ENCODE results near the gene PRSS23.

PRSS23 gene

DNA sequence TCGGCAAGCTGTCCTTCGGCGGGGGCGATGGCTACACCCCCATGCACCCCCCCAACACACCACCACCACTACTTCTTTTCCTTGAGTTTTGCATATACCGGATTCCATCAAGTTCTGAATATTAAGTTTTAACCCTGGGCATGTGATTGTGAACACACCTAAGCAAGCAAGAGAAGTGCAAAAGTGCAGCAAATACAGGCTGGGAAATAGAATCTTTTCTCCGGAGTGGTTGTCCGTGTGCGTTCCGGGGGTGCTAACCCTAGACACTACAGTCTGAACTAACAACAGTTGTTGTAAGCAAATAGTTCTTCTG is 574 bp downstream of the PRSS23 start:
- H3K36me3 ChIP-seq (ENCODE audit: control insufficient read depth, low read length): no peaks in the 10 kb centered on the region
- H3K27me3 ChIP-seq (ENCODE audit: control insufficient read depth, low read length): peaks cover 10% of the 10 kb centered on the region; the same call in 1 of the 2 replicates
- no peak overlapping the region for H3K4me3 ChIP-seq (ENCODE audit: low read length)
- H3K4me2 ChIP-seq (ENCODE audit: low read length): no peak overlapping the region
- no peaks in the 10 kb centered on the region for H3K9me2 ChIP-seq (replicated peaks; ENCODE audit: control insufficient read depth, low read length)
- no peak overlapping the region for H3K27ac ChIP-seq (ENCODE audit: low read depth, low read length)
- TF ChIP-seq, protein P1, sequence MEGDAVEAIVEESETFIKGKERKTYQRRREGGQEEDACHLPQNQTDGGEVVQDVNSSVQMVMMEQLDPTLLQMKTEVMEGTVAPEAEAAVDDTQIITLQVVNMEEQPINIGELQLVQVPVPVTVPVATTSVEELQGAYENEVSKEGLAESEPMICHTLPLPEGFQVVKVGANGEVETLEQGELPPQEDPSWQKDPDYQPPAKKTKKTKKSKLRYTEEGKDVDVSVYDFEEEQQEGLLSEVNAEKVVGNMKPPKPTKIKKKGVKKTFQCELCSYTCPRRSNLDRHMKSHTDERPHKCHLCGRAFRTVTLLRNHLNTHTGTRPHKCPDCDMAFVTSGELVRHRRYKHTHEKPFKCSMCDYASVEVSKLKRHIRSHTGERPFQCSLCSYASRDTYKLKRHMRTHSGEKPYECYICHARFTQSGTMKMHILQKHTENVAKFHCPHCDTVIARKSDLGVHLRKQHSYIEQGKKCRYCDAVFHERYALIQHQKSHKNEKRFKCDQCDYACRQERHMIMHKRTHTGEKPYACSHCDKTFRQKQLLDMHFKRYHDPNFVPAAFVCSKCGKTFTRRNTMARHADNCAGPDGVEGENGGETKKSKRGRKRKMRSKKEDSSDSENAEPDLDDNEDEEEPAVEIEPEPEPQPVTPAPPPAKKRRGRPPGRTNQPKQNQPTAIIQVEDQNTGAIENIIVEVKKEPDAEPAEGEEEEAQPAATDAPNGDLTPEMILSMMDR (IDR thresholded peaks at IDR 0.05; ENCODE audit: low read depth, low read length, poor library complexity, severe bottlenecking): no peak
- TF ChIP-seq EZH2phosphoT487 (IDR thresholded peaks at IDR 0.05; ENCODE audit: borderline replicate concordance, low read length): no peak
- H3K4me1 ChIP-seq (ENCODE audit: control insufficient read depth, low read length): no peaks in the 10 kb centered on the region
- H3K9me3 ChIP-seq (ENCODE audit: control insufficient read depth, insufficient read depth, low read length): no peaks in the 10 kb centered on the region
- H4K20me1 ChIP-seq (ENCODE audit: control insufficient read depth, insufficient read depth, low read depth, low read length): no peaks in the 10 kb centered on the region
- no peaks in the 10 kb centered on the region for H3F3A ChIP-seq (ENCODE audit: control insufficient read depth, insufficient read depth)
- no peaks in the 10 kb centered on the region for H3K79me2 ChIP-seq (ENCODE audit: control insufficient read depth, low read length)

DNA sequence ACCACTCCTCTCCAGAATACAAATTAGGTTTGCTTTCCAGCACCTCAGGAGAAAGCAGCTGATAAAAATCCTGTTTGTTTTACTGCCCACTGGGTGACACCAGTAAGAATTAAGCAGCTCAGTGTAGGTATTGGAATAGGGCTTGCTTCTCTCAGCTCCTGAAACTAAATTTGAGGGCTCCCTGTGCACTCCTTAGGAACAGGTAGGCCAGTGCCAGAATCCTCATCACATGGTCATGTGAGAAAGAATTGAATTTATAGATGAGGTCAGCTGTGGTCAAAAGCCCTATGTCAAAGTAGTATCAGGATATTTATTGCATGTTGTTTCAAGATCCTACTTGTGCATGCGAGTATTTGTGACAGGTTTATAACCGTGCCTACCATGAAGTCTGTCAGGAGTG is 1.0 kb downstream of the PRSS23 start:
- Histone ChIP-seq H3K79me2 (ENCODE audit: control insufficient read depth, low read length) (no peaks in the 10 kb centered on the region), H3K27ac (ENCODE audit: low read depth, low read length) (no peak overlapping the region), H4K20me1 (ENCODE audit: control insufficient read depth, insufficient read depth, low read depth, low read length) (no peaks in the 10 kb centered on the region), H3K4me3 (ENCODE audit: low read length) (no peak overlapping the region), H3K27me3 (ENCODE audit: control insufficient read depth, low read length) (peaks cover 10% of the 10 kb centered on the region; the same call in 1 of the 2 replicates), H3K9me2 (replicated peaks; ENCODE audit: control insufficient read depth, low read length) (no peaks in the 10 kb centered on the region), H3F3A (ENCODE audit: control insufficient read depth, insufficient read depth) (no peaks in the 10 kb centered on the region), H3K4me1 (ENCODE audit: control insufficient read depth, low read length) (no peaks in the 10 kb centered on the region), H3K4me2 (ENCODE audit: low read length) (no peak overlapping the region), H3K36me3 (ENCODE audit: control insufficient read depth, low read length) (no peaks in the 10 kb centered on the region), H3K9me3 (ENCODE audit: control insufficient read depth, insufficient read depth, low read length) (no peaks in the 10 kb centered on the region)
- TF ChIP-seq, protein P1 (IDR thresholded peaks at IDR 0.05; ENCODE audit: low read depth, low read length, poor library complexity, severe bottlenecking): no peak
- no peak for TF ChIP-seq EZH2phosphoT487 (IDR thresholded peaks at IDR 0.05; ENCODE audit: borderline replicate concordance, low read length)

DNA sequence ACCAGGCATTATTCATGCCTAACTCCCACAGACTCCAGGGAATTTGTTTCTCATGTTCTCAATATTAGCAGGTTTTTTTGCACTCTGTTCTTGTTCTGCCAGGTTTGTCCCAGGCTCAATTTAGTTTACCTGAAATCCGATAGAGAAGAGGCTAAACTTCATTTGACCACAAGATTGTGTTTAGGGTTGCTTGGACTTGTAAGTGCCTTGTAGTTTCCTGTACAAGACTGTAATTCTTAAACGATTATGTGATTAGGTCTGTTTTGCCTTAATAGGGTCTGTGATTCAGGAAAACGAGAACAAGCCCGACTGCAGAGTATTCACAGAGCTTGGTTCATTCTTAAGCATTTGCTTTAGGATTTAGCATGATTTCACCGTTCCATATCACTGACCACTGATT is 1.8 kb downstream of the PRSS23 start:
- Histone ChIP-seq H3K4me1 (ENCODE audit: control insufficient read depth, low read length) (no peaks in the 10 kb centered on the region), H3K9me2 (replicated peaks; ENCODE audit: control insufficient read depth, low read length) (no peaks in the 10 kb centered on the region), H3K27me3 (ENCODE audit: control insufficient read depth, low read length) (peaks cover 10% of the 10 kb centered on the region; the same call in 1 of the 2 replicates), H3K27ac (ENCODE audit: low read depth, low read length) (no peak overlapping the region), H3F3A (ENCODE audit: control insufficient read depth, insufficient read depth) (no peaks in the 10 kb centered on the region), H3K9me3 (ENCODE audit: control insufficient read depth, insufficient read depth, low read length) (no peaks in the 10 kb centered on the region), H3K4me2 (ENCODE audit: low read length) (no peak overlapping the region), H3K4me3 (ENCODE audit: low read length) (no peak overlapping the region), H3K79me2 (ENCODE audit: control insufficient read depth, low read length) (no peaks in the 10 kb centered on the region), H3K36me3 (ENCODE audit: control insufficient read depth, low read length) (no peaks in the 10 kb centered on the region), H4K20me1 (ENCODE audit: control insufficient read depth, insufficient read depth, low read depth, low read length) (no peaks in the 10 kb centered on the region)
- TF ChIP-seq, protein P1 (IDR thresholded peaks at IDR 0.05; ENCODE audit: low read depth, low read length, poor library complexity, severe bottlenecking): no peak
- TF ChIP-seq EZH2phosphoT487 (IDR thresholded peaks at IDR 0.05; ENCODE audit: borderline replicate concordance, low read length): no peak
